Activated CD8-positive, alpha-beta memory T cell treated with anti-CD3 and anti-CD28 coated beads, Interleukin-2, amount 50 U/mL, for 1 hour (primary cell): ENCODE data around the gene U2AF2.

Experiments
- DNase-seq: peaks from one replicate; pipeline ENCODE4 v3.0.0-alpha.2; 2020; ENCODE audit errors: extremely low read depth

Gene U2AF2

DNA sequence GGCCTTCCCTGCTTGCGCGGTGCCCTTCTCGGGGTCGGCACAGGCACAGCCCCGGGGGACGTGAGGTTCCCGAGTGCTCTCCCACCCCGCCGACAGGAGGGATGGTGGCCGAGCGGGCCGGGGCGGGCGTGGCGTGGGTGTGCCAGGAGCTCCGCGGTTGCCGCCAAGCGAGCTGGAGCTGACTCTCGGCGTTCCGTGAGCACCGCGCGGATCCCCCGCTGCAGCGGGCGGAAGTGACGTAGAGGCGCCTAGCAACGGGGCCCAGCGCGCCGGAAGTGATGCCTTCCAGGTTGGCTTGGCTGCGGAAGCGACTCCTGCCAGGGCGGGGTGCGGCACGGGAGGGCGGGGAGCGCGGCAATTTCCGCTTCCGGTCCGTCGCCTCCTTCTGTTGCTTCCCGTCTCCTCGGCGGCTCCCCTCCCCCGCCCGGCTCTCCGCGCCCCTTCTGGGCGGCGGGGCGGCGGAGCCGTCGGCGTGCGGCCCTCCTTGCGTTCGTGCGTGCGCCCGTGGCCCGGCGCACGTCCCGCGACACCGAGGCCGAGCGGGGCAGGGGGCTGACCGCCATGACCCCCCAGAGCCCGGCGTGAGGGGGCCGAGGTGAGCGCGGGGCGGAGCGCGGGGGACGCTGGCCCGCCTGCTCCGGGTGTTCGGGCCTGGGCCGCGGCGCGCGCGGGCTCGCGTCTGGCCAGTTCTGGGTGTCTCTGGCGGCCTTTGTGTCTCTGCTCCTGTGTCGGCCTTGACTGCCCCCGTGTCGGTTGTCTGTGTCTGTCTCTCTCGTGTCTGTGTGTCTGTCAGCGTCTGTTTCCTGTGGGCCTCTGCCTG, 20.2 kb downstream of the U2AF2 start, which contains the start of gene EPN1:
TSS of gene EPN1 (plus strand) at position 386 of the 820 bp plus-strand sequence. CDS start 3,402 bp downstream, outside the sequence.
- peak; percentile 92 for DNase-seq

- DNase-seq, result no peak
Measured at GRCh38 chr19:55675661-55676354, 21.0 kb downstream of the U2AF2 start.

- DNase-seq, result no peak
Measured at GRCh38 chr19:55676383-55676782, 21.5 kb downstream of the U2AF2 start.

- DNase-seq, result no peak
Measured at GRCh38 chr19:55676889-55677505, 22.2 kb downstream of the U2AF2 start.

GRCh38 chr19:55677572-55678028, 22.8 kb downstream of the U2AF2 start:
- DNase-seq, result no peak

DNA sequence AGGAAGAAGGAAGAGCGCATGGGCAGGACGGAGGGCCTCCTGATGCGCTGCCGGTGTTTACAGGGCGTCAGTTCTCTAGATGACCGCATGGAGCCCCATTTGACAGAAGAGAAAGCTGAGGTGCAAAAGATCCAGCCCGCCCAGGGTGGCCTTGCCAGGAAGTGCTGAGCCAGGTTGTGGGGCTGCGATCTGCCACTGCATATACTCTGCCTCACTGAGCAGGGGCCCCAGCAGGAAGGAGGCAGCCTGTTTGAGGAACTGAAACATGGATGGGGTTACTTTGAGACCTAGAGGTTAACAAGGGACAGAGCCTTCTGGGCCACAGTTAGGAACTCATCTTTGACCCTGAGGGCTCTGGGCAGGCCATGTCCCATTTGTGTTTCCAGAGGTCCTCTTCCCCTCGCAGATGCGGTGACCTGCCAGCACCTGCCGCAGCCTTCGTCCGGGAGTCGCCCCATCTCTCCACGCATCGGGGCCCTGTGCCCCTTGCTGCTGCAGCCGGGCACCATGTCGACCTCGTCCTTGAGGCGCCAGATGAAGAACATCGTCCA, 23.4 kb downstream of the U2AF2 start:
- no peak for DNase-seq

DNA sequence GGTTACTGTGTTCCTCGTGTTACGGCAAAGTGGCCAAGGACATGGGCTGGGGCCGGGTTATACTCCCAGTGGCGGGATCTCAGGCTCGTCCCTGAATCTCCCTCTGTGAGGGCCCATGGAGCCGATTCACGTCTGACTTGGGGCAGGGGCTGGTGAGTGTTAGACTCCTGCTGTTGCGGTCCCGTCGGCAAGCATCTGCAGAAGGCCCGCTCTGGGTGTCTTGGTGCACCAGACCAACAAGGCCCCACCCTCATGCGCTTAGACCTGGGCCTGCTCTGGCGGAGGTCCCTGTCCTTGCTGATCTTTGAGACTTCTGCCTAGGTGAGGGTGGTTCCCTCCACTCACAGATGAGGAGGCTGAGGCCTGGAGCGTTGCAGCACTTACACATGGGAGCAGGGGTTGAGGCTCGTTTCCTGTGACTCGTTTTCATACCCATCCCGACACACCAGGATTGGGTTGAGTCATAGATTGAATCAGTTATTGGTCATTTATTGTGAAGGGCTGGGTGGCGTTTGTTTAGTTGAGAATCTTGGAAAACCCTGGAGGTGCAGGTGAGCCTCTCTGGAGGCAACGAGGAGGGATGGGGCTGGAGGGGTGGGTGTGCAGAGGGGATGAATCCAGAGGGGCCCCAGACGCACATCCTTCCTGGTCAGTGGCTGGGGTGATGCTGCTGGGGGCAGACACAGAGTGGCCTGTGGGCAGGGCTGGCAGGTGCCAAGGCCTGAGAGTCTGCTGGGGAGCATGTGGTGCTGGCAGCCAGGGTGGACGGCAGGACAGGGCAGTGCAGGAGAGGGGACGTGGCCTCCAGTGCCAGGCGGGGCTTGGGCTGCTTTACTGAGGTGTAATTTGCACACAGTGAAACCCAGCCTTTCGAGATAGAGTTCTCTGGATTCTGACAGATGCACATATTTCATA, 24.8 kb downstream of the U2AF2 start:
- no peak for DNase-seq

DNA sequence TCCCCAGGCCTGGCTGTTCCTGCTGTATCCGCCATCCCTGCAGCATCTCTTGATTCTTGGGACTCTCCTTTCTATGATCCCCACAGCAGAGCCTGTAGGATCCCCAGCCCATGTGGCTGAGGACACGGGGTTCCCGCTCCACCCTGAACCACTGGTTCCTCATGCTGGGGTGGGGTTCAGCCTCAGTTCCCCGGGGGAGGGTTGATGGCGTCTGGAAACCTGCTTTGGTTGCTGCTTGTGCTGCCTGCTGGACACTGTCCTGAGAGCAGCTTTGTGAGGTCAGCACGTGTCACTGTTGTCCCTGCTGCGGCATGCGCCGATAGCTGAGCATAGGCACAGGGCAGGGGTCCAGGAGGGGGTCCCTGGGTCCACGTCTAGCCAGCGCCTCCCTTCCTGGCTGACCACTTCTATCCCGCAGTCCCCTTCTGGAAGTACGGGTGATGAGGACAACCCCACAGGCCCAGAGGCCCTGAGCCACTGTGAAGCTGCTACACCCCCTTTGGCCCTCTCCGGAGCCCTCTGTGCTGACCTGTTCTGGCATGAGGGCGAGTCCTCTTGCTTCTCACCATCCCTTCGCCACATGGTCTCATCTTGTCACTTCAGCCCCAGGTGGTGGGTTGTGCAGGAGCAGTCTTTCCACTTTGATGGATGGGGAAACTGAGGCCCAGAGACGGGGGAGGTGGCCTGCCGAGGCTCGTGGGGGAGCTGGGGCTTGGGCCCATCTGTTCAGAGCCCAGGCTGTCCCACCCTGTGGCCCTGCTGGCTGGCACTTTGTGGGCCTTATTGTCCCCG, 25.7 kb downstream of the U2AF2 start:
- DNase-seq, result no peak

- no peak for DNase-seq
Measured at GRCh38 chr19:55681131-55682092, 26.6 kb downstream of the U2AF2 start.

- DNase-seq, result no peak
Measured at GRCh38 chr19:55683449-55684261, 28.8 kb downstream of the U2AF2 start.

- no peak for DNase-seq
Measured at GRCh38 chr19:55684946-55685681, 30.3 kb downstream of the U2AF2 start.

DNA sequence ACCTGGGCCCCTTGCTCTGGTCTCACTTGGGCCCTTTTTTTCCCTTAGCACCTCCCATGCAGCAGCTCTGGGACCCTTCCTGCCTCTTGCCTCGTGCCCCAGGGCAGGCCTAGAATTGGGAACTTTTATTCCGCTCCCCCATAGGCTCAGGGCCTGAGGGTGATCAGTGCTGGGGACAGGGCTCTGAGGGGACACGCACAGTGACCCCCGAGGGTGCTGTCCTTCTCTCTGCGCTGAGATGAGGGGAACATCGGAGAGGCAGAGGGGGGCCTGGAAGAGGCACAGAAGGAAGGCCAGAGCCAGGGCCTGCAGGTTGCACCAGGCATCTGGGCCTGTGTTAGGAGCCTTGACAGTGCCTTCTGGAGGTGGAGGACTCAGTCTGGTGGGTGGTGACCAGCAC, 30.9 kb downstream of the U2AF2 start:
- no peak for DNase-seq

DNA sequence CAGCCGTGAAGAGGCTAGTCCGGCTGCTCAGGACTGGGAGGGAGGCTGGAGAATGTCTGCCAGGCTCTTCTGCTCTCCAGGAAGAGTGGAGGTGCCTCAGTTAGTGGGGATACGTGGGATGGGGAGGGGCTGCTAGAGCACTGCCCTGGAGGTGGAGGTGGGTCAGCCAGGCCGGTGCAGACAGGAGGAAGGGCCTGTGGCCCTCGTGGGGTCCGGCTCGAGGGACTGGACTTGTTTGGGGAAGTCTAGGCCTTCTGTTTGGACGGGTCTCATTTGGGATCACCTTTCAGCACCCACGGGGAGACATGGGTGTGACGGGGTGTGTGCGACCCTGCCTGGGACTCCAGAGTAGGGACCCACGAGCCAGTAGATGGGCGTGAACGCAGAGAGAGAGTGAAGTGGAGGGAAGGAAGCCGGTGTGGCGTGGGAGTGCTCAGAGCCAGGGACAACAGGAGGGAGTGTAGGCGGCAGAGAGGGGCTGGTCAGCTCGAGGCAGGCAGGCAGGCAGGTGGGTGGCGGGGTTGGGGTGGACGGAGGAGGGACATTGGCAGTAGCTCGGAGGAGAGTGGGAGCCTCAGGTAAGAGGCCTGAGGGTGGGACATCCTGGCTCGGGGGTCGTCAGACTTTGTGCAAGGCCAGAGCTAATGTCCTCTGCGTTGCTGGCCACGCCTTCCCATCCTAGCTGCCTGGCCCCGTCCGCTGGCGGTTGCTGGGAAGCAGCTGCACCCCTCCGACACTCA, 31.6 kb downstream of the U2AF2 start:
- no peak for DNase-seq

GRCh38 chr19:55687281-55688201, 32.7 kb downstream of the U2AF2 start:
- DNase-seq, result no peak

DNA sequence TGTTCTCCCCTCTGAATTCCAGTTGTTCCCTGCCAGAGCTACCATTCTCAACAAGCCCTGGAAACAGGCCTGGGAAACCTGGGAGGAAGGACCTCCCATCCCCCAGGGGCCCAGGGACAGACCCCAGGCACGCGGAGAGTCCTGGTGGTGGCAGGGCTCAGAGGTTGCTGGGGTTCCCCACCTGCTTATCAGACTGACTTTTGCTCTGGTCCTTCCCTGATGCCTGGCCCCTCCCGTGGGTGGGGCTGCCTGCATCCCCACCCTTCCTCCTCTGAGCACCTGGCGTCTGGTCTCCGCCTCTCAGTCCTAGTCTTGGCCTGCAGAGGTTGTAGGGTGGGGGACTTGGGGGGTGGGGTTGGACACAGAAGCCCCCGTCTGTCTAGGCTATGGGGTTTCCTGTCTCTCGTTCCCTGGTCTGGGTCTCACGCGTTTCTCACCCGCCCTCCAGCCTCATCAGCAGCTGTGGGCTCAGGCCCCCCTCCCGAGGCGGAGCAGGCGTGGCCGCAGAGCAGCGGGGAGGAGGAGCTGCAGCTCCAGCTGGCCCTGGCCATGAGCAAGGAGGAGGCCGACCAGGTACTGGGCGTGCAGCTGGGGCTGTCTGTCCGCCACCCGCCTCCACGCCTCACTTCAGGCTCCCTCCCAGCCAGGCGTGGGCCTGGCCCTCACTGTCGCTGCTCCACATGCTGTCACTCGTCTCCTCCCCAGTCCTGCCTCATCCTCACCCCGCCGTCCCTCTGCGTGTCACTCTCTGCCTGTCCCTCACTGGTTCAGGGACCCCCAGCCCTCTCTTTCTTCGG, 33.8 kb downstream of the U2AF2 start:
- DNase-seq, result no peak
